ENCODE data around the gene MYOZ2. TPM values are rescaled to one million over a fixed set of nuclear protein-coding genes. Genes with fewer than 3 reads are reported as not detected.

Gene MYOZ2
- total and polyA plus RNA-seq, 2 donors = 0.35 to 11.3 TPM

DNA sequence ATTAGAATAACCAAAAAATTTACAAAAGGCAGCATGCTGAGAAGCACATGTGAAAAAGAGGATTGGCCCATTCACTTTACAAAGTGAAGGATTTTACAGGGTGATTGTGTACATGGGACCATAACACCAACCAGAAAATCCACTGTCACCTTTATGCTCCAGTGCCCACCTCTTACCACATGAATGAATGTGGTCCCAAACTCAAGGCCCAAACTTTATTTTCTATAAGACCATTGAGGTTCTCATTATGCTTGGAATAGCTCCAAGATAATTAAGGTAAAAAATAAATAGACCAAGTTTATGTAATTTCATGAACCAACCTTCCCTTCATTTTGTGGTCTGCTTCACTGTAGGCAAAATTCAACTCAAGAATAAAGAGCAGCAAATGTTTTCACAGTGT, 24.3 kb upstream of the MYOZ2 start:
- Histone ChIP-seq H3K4me3 (ENCODE audit: low read depth, low read length) (no peak overlapping the region), H3K36me3 (ENCODE audit: insufficient read depth) (no peaks in the 10 kb centered on the region), H3K27ac (ENCODE audit: low read depth) (no peak overlapping the region), H3K4me1 (ENCODE audit: insufficient read depth) (no peaks in the 10 kb centered on the region)
- no peak for DNase-seq (ENCODE audit: extremely low spot score)

DNA sequence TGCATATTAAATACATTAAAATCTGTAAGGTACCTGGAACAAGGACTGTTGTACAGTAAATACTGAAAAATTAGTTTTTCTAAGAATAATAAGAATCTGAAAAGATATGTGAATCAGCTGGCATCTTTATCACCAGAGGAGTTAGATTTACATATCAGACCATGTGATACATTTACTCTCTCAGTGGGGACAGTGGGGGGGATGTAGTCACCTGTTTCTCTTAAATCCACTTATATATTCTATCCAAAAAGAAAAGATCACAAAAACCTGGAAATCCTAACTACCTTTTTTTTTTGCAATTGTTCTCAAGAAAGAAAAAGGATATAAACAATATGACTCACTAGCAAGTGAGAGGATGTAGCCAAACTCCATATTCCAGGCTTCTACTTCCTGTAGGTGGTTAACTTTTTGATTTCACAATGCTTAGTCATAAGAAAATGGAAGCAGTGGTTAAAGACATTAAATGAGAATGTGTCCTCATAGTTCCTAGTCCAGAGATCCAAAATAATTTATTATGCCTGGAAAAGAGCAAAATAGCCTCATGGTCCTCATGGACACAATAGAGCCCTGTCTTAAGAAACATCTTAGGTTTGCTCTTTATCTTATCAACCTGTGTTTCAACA, 22.5 kb upstream of the MYOZ2 start:
- DNase-seq (ENCODE audit: extremely low spot score) = no peak
- no peak overlapping the region for H3K4me3 ChIP-seq (ENCODE audit: low read depth, low read length)
- H3K36me3 ChIP-seq (ENCODE audit: insufficient read depth) = no peaks in the 10 kb centered on the region
- H3K4me1 ChIP-seq (ENCODE audit: insufficient read depth) = no peaks in the 10 kb centered on the region
- H3K27ac ChIP-seq (ENCODE audit: low read depth) = no peak overlapping the region

DNA sequence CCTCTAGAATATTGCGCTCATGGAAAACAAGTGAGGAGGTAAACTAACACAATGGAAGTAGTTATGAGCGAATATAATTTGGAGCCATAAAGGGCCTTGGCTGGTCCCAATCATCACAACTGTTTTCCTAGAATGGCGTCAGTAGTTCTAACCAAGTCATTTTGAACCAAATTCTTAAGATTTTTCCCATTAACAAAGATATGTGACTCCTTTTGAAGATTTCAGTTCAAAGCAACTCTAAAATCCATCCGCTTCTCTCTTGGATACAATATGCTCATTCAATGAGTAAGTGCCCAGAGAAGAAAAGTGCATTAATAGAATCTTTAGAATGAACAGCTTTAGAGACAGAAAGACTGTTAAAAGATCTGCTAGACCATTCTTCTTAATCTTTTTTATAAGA, 19.6 kb upstream of the MYOZ2 start:
- no peak overlapping the region for H3K4me3 ChIP-seq (ENCODE audit: low read depth, low read length)
- H3K4me1 ChIP-seq (ENCODE audit: insufficient read depth) = no peaks in the 10 kb centered on the region
- WGBS = 94% methylated on average over 4 of the region's 4 CpGs
- H3K36me3 ChIP-seq (ENCODE audit: insufficient read depth) = no peaks in the 10 kb centered on the region
- no peak overlapping the region for H3K27ac ChIP-seq (ENCODE audit: low read depth)
- DNase-seq (ENCODE audit: extremely low spot score) = no peak

DNA sequence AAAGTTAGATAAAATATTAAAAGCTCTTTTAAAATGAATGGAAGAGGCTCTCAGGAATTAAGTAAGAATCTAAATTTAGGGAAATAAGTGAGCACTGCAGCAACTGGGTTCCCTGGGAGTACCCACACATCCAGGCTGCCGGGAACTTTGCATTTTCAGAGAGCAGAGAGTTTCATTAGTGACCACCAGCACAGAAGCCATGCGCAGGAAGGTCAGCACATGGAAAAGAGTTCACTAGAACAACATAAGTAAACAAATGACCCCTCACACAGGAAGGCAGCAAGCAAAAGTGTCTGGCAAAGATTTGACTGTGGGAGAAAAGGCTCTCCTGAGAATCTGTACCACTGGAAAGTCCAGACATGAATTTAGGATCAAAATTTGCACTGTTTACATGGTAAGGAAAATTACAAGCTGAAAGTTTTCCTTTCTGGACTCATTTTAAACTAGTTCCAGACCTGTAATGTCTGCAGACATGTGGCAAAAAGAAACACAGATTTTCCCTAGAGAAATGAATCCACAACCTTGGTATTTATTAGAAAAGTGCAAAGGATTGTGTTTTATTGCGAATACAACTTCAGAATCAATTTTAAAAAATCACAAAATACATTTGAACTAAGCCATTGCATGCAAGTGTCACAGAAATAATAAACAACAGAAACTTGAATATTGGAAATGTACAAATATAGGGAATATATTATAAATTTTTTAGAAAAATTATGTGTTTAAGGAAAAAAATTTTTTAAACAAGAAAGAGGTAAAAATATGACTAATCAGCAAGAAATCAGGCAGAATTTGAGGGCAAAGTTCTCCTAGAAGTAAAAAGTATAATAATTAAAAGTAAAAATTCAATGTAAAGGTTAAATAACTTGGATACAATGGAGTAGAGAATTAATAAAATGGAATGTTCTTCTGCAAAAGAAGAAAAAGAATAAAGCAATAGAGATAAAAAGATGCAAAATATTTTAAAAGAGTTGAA, 18.4 kb upstream of the MYOZ2 start:
- H3K36me3 ChIP-seq (ENCODE audit: insufficient read depth) = no peaks in the 10 kb centered on the region
- 52% methylated on average over 3 of the region's 3 CpGs for WGBS
- DNase-seq (ENCODE audit: extremely low spot score) = no peak
- H3K4me1 ChIP-seq (ENCODE audit: insufficient read depth) = no peaks in the 10 kb centered on the region
- H3K27ac ChIP-seq (ENCODE audit: low read depth) = no peak overlapping the region
- H3K4me3 ChIP-seq (ENCODE audit: low read depth, low read length) = no peak overlapping the region

DNA sequence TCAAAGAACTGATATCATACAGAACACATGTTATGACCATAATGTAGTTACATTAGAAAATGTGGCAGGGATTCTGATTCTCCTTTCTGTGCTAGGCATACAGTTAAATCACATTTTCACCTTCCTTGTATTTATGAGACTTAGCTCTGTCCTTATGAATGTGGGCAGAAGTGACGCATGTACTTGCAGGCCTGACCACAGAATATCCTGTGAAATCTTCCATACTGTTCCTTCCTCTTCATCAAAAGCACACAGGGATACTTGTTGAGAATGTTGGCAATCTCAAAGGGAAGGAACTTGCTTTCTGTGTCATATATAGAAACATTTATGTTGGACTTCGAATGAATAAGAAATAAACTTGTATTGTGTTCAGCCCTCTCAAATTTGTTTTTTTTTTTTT, 17.2 kb upstream of the MYOZ2 start:
- Histone ChIP-seq H3K4me1 (ENCODE audit: insufficient read depth) (no peaks in the 10 kb centered on the region), H3K4me3 (ENCODE audit: low read depth, low read length) (no peak overlapping the region), H3K27ac (ENCODE audit: low read depth) (no peak overlapping the region), H3K36me3 (ENCODE audit: insufficient read depth) (no peaks in the 10 kb centered on the region)
- DNase-seq (ENCODE audit: extremely low spot score) = no peak
- 77% methylated on average over 2 of the region's 2 CpGs for whole genome bisulfite sequencing

DNA sequence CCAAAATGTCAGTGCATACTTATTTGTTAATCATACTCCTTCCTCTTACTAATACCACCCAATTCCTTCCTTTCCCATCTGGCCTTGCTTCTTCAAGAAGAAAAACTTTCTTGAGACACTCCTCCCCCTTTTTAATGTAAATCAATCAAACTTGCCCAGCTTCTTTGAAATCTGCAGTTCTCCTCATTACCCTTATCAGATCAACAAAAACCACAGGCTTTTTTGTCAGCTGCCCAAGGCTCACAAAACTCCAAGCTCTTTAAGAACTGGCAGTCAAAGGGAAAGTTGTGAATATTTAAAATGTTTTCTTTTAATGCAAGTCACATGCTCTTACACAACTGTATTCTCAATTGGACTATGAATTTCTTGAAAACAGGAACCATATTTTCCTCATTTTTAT, 11.3 kb upstream of the MYOZ2 start:
- no peaks in the 10 kb centered on the region for H3K36me3 ChIP-seq (ENCODE audit: insufficient read depth)
- H3K4me1 ChIP-seq (ENCODE audit: insufficient read depth) = no peaks in the 10 kb centered on the region
- no peak overlapping the region for H3K4me3 ChIP-seq (ENCODE audit: low read depth, low read length)
- DNase-seq (ENCODE audit: extremely low spot score) = no peak
- H3K27ac ChIP-seq (ENCODE audit: low read depth) = no peak overlapping the region

DNA sequence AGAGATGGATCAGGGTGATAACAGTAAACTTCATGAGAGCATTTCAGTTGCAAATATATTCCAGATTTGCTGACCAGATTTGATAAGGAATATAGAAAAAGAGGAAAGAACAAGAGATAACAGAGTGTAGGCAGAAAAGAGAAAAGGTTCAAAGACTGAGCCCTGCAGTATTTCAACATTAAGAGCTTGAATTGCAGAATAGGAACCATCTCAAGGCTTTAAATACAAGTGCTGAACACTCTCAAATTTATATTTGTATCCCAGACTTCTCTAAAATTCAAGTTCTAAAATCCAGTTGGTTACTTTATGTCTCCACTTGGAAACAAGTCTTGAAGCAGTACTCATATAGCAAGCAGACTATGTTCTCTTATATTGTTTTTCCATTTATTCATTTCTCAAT, 9.7 kb upstream of the MYOZ2 start:
- H3K4me1 ChIP-seq (ENCODE audit: insufficient read depth) = no peaks in the 10 kb centered on the region
- H3K4me3 ChIP-seq (ENCODE audit: low read depth, low read length) = no peak overlapping the region
- H3K27ac ChIP-seq (ENCODE audit: low read depth) = no peak overlapping the region
- no peak for DNase-seq (ENCODE audit: extremely low spot score)
- H3K36me3 ChIP-seq (ENCODE audit: insufficient read depth) = no peaks in the 10 kb centered on the region

GRCh38 chr4:119128148-119128547, 7.5 kb upstream of the MYOZ2 start:
- no peak for DNase-seq (ENCODE audit: extremely low spot score)
- Histone ChIP-seq H3K36me3 (ENCODE audit: insufficient read depth) (no peaks in the 10 kb centered on the region), H3K4me1 (ENCODE audit: insufficient read depth) (no peaks in the 10 kb centered on the region), H3K4me3 (ENCODE audit: low read depth, low read length) (no peak overlapping the region), H3K27ac (ENCODE audit: low read depth) (no peak overlapping the region)
- WGBS = 67% methylated on average over 3 of the region's 3 CpGs

DNA sequence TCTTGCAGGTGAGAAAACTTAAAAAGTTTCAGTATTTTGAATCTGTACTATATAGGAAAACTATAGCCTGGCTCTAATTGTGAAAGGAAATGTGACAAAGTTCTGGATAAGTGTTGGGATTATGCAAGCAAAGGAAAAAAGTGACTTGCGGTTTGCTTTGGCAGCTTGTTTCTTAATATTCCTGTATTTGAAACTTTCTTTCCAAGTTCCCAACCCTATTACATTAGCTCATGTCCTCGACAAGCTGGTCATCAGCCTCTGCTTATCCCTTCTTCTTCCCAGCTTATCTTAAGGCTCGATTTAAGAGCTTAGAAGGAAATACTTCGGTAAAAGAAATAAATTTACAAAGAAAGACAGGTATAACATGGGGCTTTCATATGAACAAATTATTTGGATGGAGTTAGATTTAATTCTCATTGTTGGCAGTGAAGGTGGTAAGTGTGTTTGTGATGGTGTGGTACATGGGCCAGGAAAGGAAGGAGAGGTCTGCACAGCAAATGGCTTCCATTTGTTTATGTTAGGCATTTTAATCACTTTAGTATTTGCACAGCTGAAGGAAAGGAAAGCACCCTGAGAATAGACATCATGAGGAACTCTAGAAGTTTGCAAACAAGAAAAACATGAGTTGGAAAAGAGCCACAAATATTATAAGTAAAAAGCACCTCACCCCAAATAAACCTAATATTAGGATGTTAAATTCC, 5.1 kb upstream of the MYOZ2 start:
- Histone ChIP-seq H3K4me1 (ENCODE audit: insufficient read depth) (no peaks in the 10 kb centered on the region), H3K27ac (ENCODE audit: low read depth) (no peak overlapping the region), H3K36me3 (ENCODE audit: insufficient read depth) (no peaks in the 10 kb centered on the region), H3K4me3 (ENCODE audit: low read depth, low read length) (no peak overlapping the region)
- no peak for DNase-seq (ENCODE audit: extremely low spot score)
- 67% methylated on average over 4 of the region's 4 CpGs for WGBS

DNA sequence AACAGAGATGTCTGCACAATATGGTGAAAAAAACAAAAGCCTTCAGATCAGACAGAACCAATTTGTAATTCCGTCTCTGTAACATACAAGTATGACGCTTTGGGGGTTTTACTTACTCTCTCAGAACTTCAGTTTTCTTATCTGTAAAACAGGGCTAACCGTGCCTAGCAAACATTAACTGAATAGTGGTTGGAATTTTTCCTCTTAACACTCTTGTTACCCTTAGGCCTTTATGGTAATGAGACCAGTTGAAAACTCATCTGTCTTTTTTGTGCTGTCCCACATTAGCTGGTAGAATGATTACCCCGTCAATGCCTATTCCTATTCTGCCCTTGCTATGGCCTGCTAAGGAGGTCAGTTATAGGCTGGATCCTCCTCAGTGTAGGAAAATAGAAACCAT, 4.5 kb upstream of the MYOZ2 start:
- no peak for DNase-seq (ENCODE audit: extremely low spot score)
- WGBS = 90% methylated on average over 4 of the region's 4 CpGs
- Histone ChIP-seq H3K4me3 (ENCODE audit: low read depth, low read length) (no peak overlapping the region), H3K4me1 (ENCODE audit: insufficient read depth) (no peaks in the 10 kb centered on the region), H3K36me3 (ENCODE audit: insufficient read depth) (no peaks in the 10 kb centered on the region), H3K27ac (ENCODE audit: low read depth) (no peak overlapping the region)

- no peak for DNase-seq (ENCODE audit: extremely low spot score)
- Histone ChIP-seq H3K4me1 (ENCODE audit: insufficient read depth) (no peaks in the 10 kb centered on the region), H3K27ac (ENCODE audit: low read depth) (no peak overlapping the region), H3K36me3 (ENCODE audit: insufficient read depth) (no peaks in the 10 kb centered on the region), H3K4me3 (ENCODE audit: low read depth, low read length) (no peak overlapping the region)
- 78% methylated on average over 5 of the region's 5 CpGs for WGBS
Observed at GRCh38 chr4:119132306-119132705, 3.3 kb upstream of the MYOZ2 start.

DNA sequence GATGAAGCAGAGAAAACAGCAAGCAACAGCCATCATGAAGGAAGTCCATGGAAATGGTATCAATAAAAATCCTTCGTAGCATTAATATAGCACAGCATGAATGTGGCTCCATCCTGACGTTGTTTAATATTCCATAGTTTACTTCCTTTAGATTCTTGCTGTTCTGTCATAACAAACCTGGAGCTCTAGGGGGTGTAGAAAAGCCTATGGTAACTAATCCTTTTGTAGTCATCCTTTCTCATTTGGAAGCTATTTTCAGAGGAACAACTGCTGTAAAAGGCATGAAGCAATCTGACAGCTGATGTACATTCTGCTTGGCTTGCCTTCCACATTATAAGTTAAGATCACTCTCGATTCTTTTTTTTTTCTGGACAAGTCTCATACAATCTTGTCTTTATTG, 914 bp downstream of the MYOZ2 start:
- Histone ChIP-seq H3K27ac (ENCODE audit: low read depth) (no peak overlapping the region), H3K4me1 (ENCODE audit: insufficient read depth) (no peaks in the 10 kb centered on the region), H3K36me3 (ENCODE audit: insufficient read depth) (no peaks in the 10 kb centered on the region), H3K4me3 (ENCODE audit: low read depth, low read length) (no peak overlapping the region)
- DNase-seq (ENCODE audit: extremely low spot score) = no peak
- WGBS = 71% methylated on average over 3 of the region's 3 CpGs

DNA sequence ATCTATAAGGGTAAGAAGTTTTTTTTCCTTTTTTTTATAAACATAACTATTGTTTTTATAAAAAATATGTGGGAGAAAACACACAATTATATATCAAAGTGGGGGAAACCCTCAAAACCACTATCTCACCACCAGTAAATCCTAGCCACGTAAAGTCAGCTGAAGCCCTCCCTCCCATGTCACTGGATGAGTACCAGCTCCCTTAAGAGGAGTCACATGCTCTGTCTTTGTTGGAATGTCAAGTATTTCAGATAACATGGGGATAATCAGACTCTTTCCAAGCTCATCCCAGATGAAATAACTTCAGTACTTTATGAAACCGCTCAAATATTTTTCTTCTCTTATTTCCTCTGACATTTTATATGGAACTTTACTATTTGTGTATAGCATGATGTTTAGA, 2.4 kb downstream of the MYOZ2 start:
- H3K4me3 ChIP-seq (ENCODE audit: low read depth, low read length) = no peak overlapping the region
- H3K36me3 ChIP-seq (ENCODE audit: insufficient read depth) = no peaks in the 10 kb centered on the region
- no peaks in the 10 kb centered on the region for H3K4me1 ChIP-seq (ENCODE audit: insufficient read depth)
- DNase-seq (ENCODE audit: extremely low spot score) = no peak
- no peak overlapping the region for H3K27ac ChIP-seq (ENCODE audit: low read depth)
- WGBS = 27% methylated on average over 2 of the region's 2 CpGs

GRCh38 chr4:119139311-119139710, 3.7 kb downstream of the MYOZ2 start:
- H3K27ac ChIP-seq (ENCODE audit: low read depth) = no peak overlapping the region

More at GRCh38 chr4:119139311-119139710, 3.7 kb downstream of the MYOZ2 start:
- H3K4me1 ChIP-seq (ENCODE audit: insufficient read depth) = no peaks in the 10 kb centered on the region
- H3K4me3 ChIP-seq (ENCODE audit: low read depth, low read length) = no peak overlapping the region
- DNase-seq (ENCODE audit: extremely low spot score) = no peak
- no peaks in the 10 kb centered on the region for H3K36me3 ChIP-seq (ENCODE audit: insufficient read depth)
